Upper lobe of left lung (tissue), 4 donors: ENCODE data around the gene RPL22.

Experiments used
- EP300 ChIP-seq, 4 donors: sonication (generic); formaldehyde crosslinking; IDR thresholded peaks; one replicate each; pipeline ENCODE4 v1.5.1; 2017; ENCODE audit warnings: antibody characterized with exemption in 4 of 4, control low read depth in 2 of 4
- POLR2A ChIP-seq, 4 donors: fragments of 450-650 bp; IDR thresholded peaks; one replicate each; pipeline ENCODE4 v1.5.1; 2016 to 2017; ENCODE audit warnings: antibody characterized with exemption in 4 of 4, mild to moderate bottlenecking in 2 of 4
- POLR2AphosphoS5 ChIP-seq, 2 donors: sonication (generic); formaldehyde crosslinking; IDR thresholded peaks; one replicate each; pipeline ENCODE4 v1.5.1; 2017; ENCODE audit warnings: antibody characterized with exemption in 2 of 2
- TF ChIP-seq, protein P1 (sequence below), 6 experiments: fragments of 450-650 bp in 4 of 6; fragments of 200-600 bp in 2 of 6; sonication (generic) in 2 of 6; IDR thresholded peaks; one replicate each; pipeline ENCODE4 v1.5.1; 2016 to 2019; ENCODE audit warnings: antibody characterized with exemption in 6 of 6

- TF ChIP-seq POLR2A (IDR thresholded peaks at IDR 0.05): no peak
- TF ChIP-seq, protein P1, sequence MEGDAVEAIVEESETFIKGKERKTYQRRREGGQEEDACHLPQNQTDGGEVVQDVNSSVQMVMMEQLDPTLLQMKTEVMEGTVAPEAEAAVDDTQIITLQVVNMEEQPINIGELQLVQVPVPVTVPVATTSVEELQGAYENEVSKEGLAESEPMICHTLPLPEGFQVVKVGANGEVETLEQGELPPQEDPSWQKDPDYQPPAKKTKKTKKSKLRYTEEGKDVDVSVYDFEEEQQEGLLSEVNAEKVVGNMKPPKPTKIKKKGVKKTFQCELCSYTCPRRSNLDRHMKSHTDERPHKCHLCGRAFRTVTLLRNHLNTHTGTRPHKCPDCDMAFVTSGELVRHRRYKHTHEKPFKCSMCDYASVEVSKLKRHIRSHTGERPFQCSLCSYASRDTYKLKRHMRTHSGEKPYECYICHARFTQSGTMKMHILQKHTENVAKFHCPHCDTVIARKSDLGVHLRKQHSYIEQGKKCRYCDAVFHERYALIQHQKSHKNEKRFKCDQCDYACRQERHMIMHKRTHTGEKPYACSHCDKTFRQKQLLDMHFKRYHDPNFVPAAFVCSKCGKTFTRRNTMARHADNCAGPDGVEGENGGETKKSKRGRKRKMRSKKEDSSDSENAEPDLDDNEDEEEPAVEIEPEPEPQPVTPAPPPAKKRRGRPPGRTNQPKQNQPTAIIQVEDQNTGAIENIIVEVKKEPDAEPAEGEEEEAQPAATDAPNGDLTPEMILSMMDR (IDR thresholded peaks at IDR 0.05): no peak
- no peak for TF ChIP-seq POLR2AphosphoS5 (IDR thresholded peaks at IDR 0.05)
- TF ChIP-seq EP300 (IDR thresholded peaks at IDR 0.05): no peak
Observed at GRCh38 chr1:6225651-6226050, 26.3 kb upstream of the RPL22 start.
